H1 (cell line): ENCODE data around the gene IGLON5. TPM values are rescaled to one million over a fixed set of nuclear protein-coding genes. Genes with fewer than 3 reads are reported as not detected.

ENCODE experiments used
- CTCF ChIA-PET: fragments of 300-600 bp; sonication (Branson Sonifier 250); formaldehyde crosslinking; loops from one replicate; lab custom pipeline; 2021; ENCODE audit not compliant: partially characterized antibody; lab: Charles Lee
- POLR2A ChIA-PET: fragments of 300-600 bp; sonication (Branson Sonifier 250); formaldehyde crosslinking; loops from one replicate; lab custom pipeline; 2021; ENCODE audit warnings: inconsistent platforms; ENCODE audit not compliant: partially characterized antibody; lab: Charles Lee
- DNase-seq, 2 experiments: peaks; one replicate each; pipeline versions ENCODE4 v3.0.0 to v3.0.0-alpha.2; 2010 to 2022; ENCODE audit warnings: low spot score in 2 of 2, low read depth in 1 of 2, mixed read lengths in 1 of 2
- FAIRE-seq: peaks from 2 replicates; lab custom pipeline; 2011; peaks lifted over from hg19 to GRCh38; lab: Jason Lieb, UNC
- H2AFZ ChIP-seq: 2 replicates; pipeline ENCODE4 v1.8.1; 2012; ENCODE audit warnings: low read length, inconsistent platforms
- H2AK5ac ChIP-seq: 2 replicates; pipeline ENCODE4 v1.6.1; 2013; ENCODE audit warnings: low read depth, low read length
- H2BK120ac ChIP-seq: replicated peaks from 2 replicates; pipeline ENCODE3; 2013; ENCODE audit warnings: low read depth, low read length, inconsistent platforms
- H2BK12ac ChIP-seq: 2 replicates; pipeline ENCODE4 v1.6.1; 2013; ENCODE audit warnings: low read depth, low read length
- H2BK15ac ChIP-seq: 2 replicates; pipeline ENCODE4 v1.6.1; 2013; ENCODE audit warnings: low read length
- H2BK20ac ChIP-seq: 2 replicates; pipeline ENCODE4 v1.6.1; 2013; ENCODE audit warnings: low read length
- H2BK5ac ChIP-seq: 2 replicates; pipeline ENCODE4 v1.6.1; 2013; ENCODE audit warnings: low read depth, low read length
- H3K14ac ChIP-seq: 2 replicates; pipeline ENCODE4 v1.6.1; 2013; ENCODE audit warnings: inconsistent platforms; ENCODE audit not compliant: insufficient read length
- H3K18ac ChIP-seq: 2 replicates; pipeline ENCODE4 v1.6.1; 2013; ENCODE audit warnings: low read length; ENCODE audit errors: extremely low read depth
- H3K23ac ChIP-seq: 2 replicates; pipeline ENCODE4 v1.6.1; 2013; ENCODE audit warnings: inconsistent platforms; ENCODE audit not compliant: insufficient read length
- H3K23me2 ChIP-seq: 2 replicates; pipeline ENCODE4 v1.6.1; 2013; ENCODE audit warnings: low read depth, low read length
- H3K27ac ChIP-seq: 2 replicates; pipeline ENCODE4 v1.6.1; 2011; ENCODE audit warnings: low read depth, low read length, inconsistent platforms
- H3K27me3 ChIP-seq, 4 experiments: replicated peaks in 1 of 4; 1 replicate in 1 of 4; 2 replicates in 3 of 4; pipeline versions ENCODE4 v1.6.1 to v1.8.1; 2011 to 2013; ENCODE audit warnings: low read length in 3 of 4, mild to moderate bottlenecking in 3 of 4, inconsistent platforms in 2 of 4, mixed read lengths in 2 of 4, moderate library complexity in 1 of 4; ENCODE audit not compliant: control insufficient read depth in 3 of 4, insufficient read depth in 3 of 4; ENCODE audit errors: extremely low read depth in 1 of 4
- H3K36me3 ChIP-seq, 4 experiments: 2 replicates each; pipeline versions ENCODE4 v1.6.1 to v1.8.1; 2011 to 2013; ENCODE audit warnings: mild to moderate bottlenecking in 4 of 4, low read length in 3 of 4, moderate library complexity in 2 of 4, control low read depth in 1 of 4, inconsistent platforms in 1 of 4; ENCODE audit not compliant: insufficient read depth in 4 of 4, control insufficient read depth in 2 of 4
- H3K4ac ChIP-seq: replicated peaks from 2 replicates; pipeline ENCODE3; 2013; ENCODE audit warnings: low read length, low read depth, mixed read lengths, inconsistent platforms; ENCODE audit not compliant: insufficient read length
- H3K4me1 ChIP-seq, 4 experiments: replicated peaks in 1 of 4; 1 replicate in 1 of 4; 2 replicates in 3 of 4; pipeline versions ENCODE4 v1.6.1 to v1.8.1; 2011 to 2013; ENCODE audit warnings: low read length in 3 of 4, inconsistent platforms in 2 of 4, mixed read lengths in 1 of 4; ENCODE audit not compliant: insufficient read depth in 4 of 4, control insufficient read depth in 3 of 4
- H3K4me2 ChIP-seq, 2 experiments: 2 replicates each; pipeline versions ENCODE4 v1.6.1 to v1.8.1; 2011 to 2013; ENCODE audit warnings: low read depth in 2 of 2, low read length in 2 of 2, control low read depth in 1 of 2, inconsistent platforms in 1 of 2, mild to moderate bottlenecking in 1 of 2; ENCODE audit not compliant: insufficient read depth in 1 of 2
- H3K4me3 ChIP-seq, 4 experiments: fragments of 200-600, 300-600 bp in 1 of 4; sonication (generic), shearing (Covaris generic), sonication (Bioruptor Twin) in 1 of 4; 2 replicates each; pipeline versions ENCODE4 v1.5.1 to v1.8.1; 2011 to 2016; ENCODE audit warnings: low read length in 4 of 4, low read depth in 3 of 4, control low read depth in 2 of 4, inconsistent platforms in 2 of 4, mild to moderate bottlenecking in 2 of 4, mixed read lengths in 1 of 4, moderate library complexity in 1 of 4; ENCODE audit not compliant: insufficient read depth in 2 of 4; ENCODE audit errors: extremely low read depth in 1 of 4
- H3K56ac ChIP-seq: replicated peaks from 2 replicates; pipeline ENCODE3; 2013; ENCODE audit warnings: low read depth, mild to moderate bottlenecking, mixed read lengths, low read length, inconsistent platforms; ENCODE audit not compliant: insufficient read length
- H3K79me1 ChIP-seq: 2 replicates; pipeline ENCODE4 v1.6.1; 2013; ENCODE audit warnings: low read depth, low read length, control low read depth
- H3K79me2 ChIP-seq, 2 experiments: 2 replicates each; pipeline versions ENCODE4 v1.6.1 to v1.8.1; 2012 to 2013; ENCODE audit warnings: low read length in 2 of 2, mild to moderate bottlenecking in 2 of 2, inconsistent platforms in 1 of 2; ENCODE audit not compliant: insufficient read depth in 2 of 2, control insufficient read depth in 1 of 2
- H3K9ac ChIP-seq, 4 experiments: replicated peaks in 1 of 4; 1 replicate in 1 of 4; 2 replicates in 3 of 4; pipeline versions ENCODE4 v1.6.1 to v1.8.1; 2011 to 2013; ENCODE audit warnings: low read depth in 3 of 4, low read length in 3 of 4, control low read depth in 2 of 4, mild to moderate bottlenecking in 2 of 4, moderate library complexity in 2 of 4, inconsistent platforms in 1 of 4; ENCODE audit errors: extremely low read depth in 1 of 4
- H3K9me3 ChIP-seq, 2 experiments: 2 replicates each; pipeline versions ENCODE4 v1.6.1 to v1.8.1; 2012 to 2013; ENCODE audit warnings: mild to moderate bottlenecking in 2 of 2, moderate library complexity in 2 of 2, control low read depth in 1 of 2, inconsistent platforms in 1 of 2, low read depth in 1 of 2, low read length in 1 of 2, mixed read lengths in 1 of 2; ENCODE audit not compliant: insufficient read depth in 2 of 2
- H4K20me1 ChIP-seq, 2 experiments: replicated peaks in 1 of 2; 2 replicates each; pipeline versions ENCODE3 to v1.8.1; 2011 to 2013; ENCODE audit warnings: inconsistent platforms in 2 of 2, low read length in 2 of 2, mild to moderate bottlenecking in 1 of 2; ENCODE audit not compliant: insufficient read depth in 2 of 2, control insufficient read depth in 1 of 2
- H4K5ac ChIP-seq: 2 replicates; pipeline ENCODE4 v1.6.1; 2013; ENCODE audit warnings: low read length, low read depth, mixed read lengths, inconsistent platforms; ENCODE audit not compliant: insufficient read length
- H4K8ac ChIP-seq: 2 replicates; pipeline ENCODE4 v1.8.0; 2013; ENCODE audit warnings: mild to moderate bottlenecking, moderate library complexity, low read length, inconsistent platforms; ENCODE audit not compliant: insufficient read depth; ENCODE audit errors: extremely low read depth
- H4K91ac ChIP-seq: replicated peaks from 2 replicates; pipeline ENCODE3; 2013; ENCODE audit warnings: low read length, mixed read lengths, inconsistent platforms; ENCODE audit not compliant: insufficient read length
- CBX8 ChIP-seq: fragments of 300-800, 300-1000 bp; sonication (generic); IDR thresholded peaks from 2 replicates; pipeline ENCODE4 v1.7.1; 2016; ENCODE audit warnings: low read depth, low read length, borderline replicate concordance
- CHD2 ChIP-seq: IDR thresholded peaks from 2 replicates; pipeline ENCODE4 v1.6.1; 2012; ENCODE audit warnings: low read length, improper control_type of control experiment
- CTBP2 ChIP-seq: IDR thresholded peaks from 2 replicates; pipeline ENCODE4 v1.7.0; 2011; ENCODE audit warnings: borderline replicate concordance, mild to moderate bottlenecking, moderate library complexity, mixed read lengths, low read length; ENCODE audit not compliant: insufficient read depth, insufficient read length
- CTCF ChIP-seq, 3 experiments: IDR thresholded peaks; 1 replicate in 2 of 3; 2 replicates in 1 of 3; pipeline versions ENCODE4 v1.5.1 to v1.6.1; 2011; ENCODE audit warnings: low read length in 3 of 3, mild to moderate bottlenecking in 3 of 3, inconsistent platforms in 2 of 3, low read depth in 1 of 3, moderate library complexity in 1 of 3; ENCODE audit not compliant: insufficient read depth in 1 of 3; ENCODE audit errors: control extremely low read depth in 1 of 3
- KDM1A ChIP-seq: fragments of 200-600, 300-600 bp; sonication (generic); IDR thresholded peaks from 2 replicates; pipeline ENCODE4 v1.7.1; 2016; ENCODE audit warnings: mild to moderate bottlenecking, low read length, borderline replicate concordance
- POLR2A ChIP-seq, 2 experiments: IDR thresholded peaks; 1 replicate in 1 of 2; 2 replicates in 1 of 2; pipeline ENCODE4 v1.6.1; 2011; ENCODE audit warnings: low read depth in 2 of 2, low read length in 2 of 2, mild to moderate bottlenecking in 2 of 2; ENCODE audit errors: control extremely low read depth in 1 of 2
- WGBS, 2 experiments: shearing (Covaris generic) in 1 of 2; methylation state at CpG; one replicate each; pipeline versions ENCODE4 v1.1.6 to v1.1.7; 2013 to 2015; ENCODE audit warnings: low lambda C conversion rate in 2 of 2, mixed read lengths in 2 of 2, inconsistent platforms in 1 of 2, low coverage in 1 of 2, missing lambda C conversion rate in 1 of 2; ENCODE audit not compliant: insufficient replicate concordance in 2 of 2, insufficient coverage in 1 of 2, insufficient read length in 1 of 2; ENCODE audit errors: extremely low coverage in 1 of 2, missing lambda C conversion rate in 1 of 2; 5-methylcytosine and 5-hydroxymethylcytosine counted together
- polyA plus RNA-seq, 7 experiments: library from polyadenylated mRNA; depleted of rRNA in 3 of 7; stranded (reverse) in 5 of 7; unstranded in 2 of 7; fragments of >200 nt in 5 of 7; fragments of 200-250 nt in 2 of 7; gene quantifications; 1 replicate in 5 of 7; 2 replicates in 1 of 7; 4 replicates in 1 of 7; pipeline versions ENCODE4 v1.2.1 to v1.2.3, GENCODE V29; 2011 to 2013; ENCODE audit warnings: missing spikeins in 2 of 7, mixed read lengths in 2 of 7
- total RNA-seq: library from RNA; stranded (reverse); fragmentation: NEBNext Ultra II Directional; extraction: Animal tissue kit (Norgen Biotek cat#: 25700); gene quantifications from 2 replicates; pipeline ENCODE4 v1.2.1, GENCODE V29; 2021

IGLON5 gene
- total and polyA plus RNA-seq, 2 of the 8 experiments (the other 6 are each of a cell fraction or from before 2014, with no cell fraction given), result 31.8 to 34.6 TPM

- Histone ChIP-seq H3K23ac (no peak overlapping the region), H2BK5ac (no peak overlapping the region), H3K4ac (no peak overlapping the region), H2AK5ac (no peak overlapping the region), H4K5ac (no peak overlapping the region), H2BK12ac (no peak overlapping the region), H3K23me2 (peaks cover 9% of the 10 kb centered on the region; the same call in 1 of the 2 replicates), H3K27me3 (peaks cover 0 to 2% (median 0%) of the 10 kb centered on the region in 4 experiments; a peak in 3 of 7 replicates), H3K79me2 (no peaks in the 10 kb centered on the region), H2BK20ac (no peak overlapping the region), H4K91ac (no peak overlapping the region), H3K27ac (no peak overlapping the region), H3K18ac (no peak overlapping the region), H3K9me3 (no peaks in the 10 kb centered on the region), H3K4me3 (no peak overlapping the region), H2BK120ac (no peak overlapping the region), H2BK15ac (no peak overlapping the region), H3K9ac (no peak overlapping the region), H3K36me3 (0 out of 8 replicates have a peak, but pooled peaks cover 0 to 2% (median 0%) of the 10 kb centered on the region in 4 experiments), H3K4me1 (peaks cover under 1 to 6% (median 4%) of the 10 kb centered on the region in 4 experiments; a peak in 6 of 7 replicates), H3K4me2 (no peak overlapping the region), H3K14ac (no peak overlapping the region), H4K20me1 (peaks cover 4 to 28% of the 10 kb centered on the region in 2 experiments), H4K8ac (no peak overlapping the region), H3K79me1 (peaks cover 14% of the 10 kb centered on the region), H3K56ac (no peak overlapping the region), H2AFZ (no peak overlapping the region)
- no peak for TF ChIP-seq CTCF (IDR thresholded peaks at IDR 0.05; ENCODE audit: control extremely low read depth in 1 of 3, insufficient read depth in 1 of 3, low read depth in 1 of 3, low read length in 3 of 3)
- no peak for TF ChIP-seq CTBP2
- TF ChIP-seq CHD2, result no peak
- TF ChIP-seq POLR2A (IDR thresholded peaks at IDR 0.05; ENCODE audit: control extremely low read depth in 1 of 2, low read depth in 2 of 2, low read length in 2 of 2), result no peak
- no peak for TF ChIP-seq KDM1A
- TF ChIP-seq CBX8, result no peak
- WGBS, 2 experiments, result 80% methylated on average over 3 of the region's 3 CpGs; no CpG with 5 or more reads in 1 of the 2 experiments
- no peak for FAIRE-seq
- POLR2A ChIA-PET, result interaction anchor here (1.0 to 2.4 kb wide), 4 partner anchors 9 to 27 kb away, joined by 3 to 7 read pairs (median 4); no protein-coding TSS in a partner anchor
- no peak for DNase-seq
- CTCF ChIA-PET, result interaction anchor here (0.5 to 2.2 kb wide), 8 partner anchors 9 to 341 kb away, joined by 3 to 6 read pairs (median 3); no protein-coding TSS in a partner anchor
Observed at GRCh38 chr19:51317376-51317775, 5.9 kb downstream of the IGLON5 start.
